ENCODE data around the gene C1orf52.

The C1orf52 gene

DNA sequence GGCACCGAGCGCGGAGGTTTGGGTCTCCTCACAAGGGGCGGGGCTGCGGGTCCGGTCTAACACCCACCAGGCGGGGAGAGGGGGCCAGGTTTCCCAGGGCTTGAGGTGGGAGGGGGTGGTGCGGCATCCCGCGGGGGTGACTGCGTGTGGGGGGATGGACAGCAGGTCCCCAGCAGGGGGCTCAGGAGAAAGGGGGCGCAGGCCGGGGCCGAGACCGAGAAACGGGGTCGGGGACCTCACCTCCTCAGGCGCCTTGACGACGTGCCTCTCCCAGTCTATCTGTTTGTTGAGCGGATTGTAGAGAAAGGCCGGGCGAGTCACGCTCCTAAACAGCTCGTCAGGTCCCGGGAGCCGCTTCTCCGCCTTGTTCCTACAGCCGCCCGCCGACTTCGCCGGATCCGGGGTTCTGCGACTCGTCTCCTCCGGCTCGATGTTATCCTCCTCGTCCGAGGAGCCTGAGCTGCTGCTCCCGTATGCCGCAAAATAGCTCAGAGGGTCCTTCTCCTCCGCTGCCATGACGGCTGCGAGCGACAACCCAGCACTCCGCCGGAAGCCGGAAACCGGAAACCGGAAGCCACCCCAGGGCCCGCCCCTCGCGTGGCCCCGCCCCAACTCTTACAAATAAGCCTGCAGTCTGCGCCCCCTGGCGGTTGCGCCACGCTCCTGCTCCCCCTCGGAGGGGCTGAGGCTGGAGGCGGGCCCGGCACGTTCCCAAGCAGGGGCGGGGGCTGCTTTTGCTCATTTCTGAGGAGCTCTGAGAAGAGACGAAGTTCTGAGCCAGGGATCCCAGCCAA is at the start of gene C1orf52:
Gene C1orf52, minus strand, starts transcription at position 545 of the 794 bp plus-strand sequence. Its CDS starts 29 bp downstream, at position 516.
- peak within 1 kb of the TSS; percentile 93 for H3K4me3 ChIP-seq (ENCODE audit: low read depth, low read length)
- TF ChIP-seq CTCF (IDR thresholded peaks at IDR 0.05; ENCODE audit: insufficient read depth, low read length, missing control alignments): peak; percentile 98
- POLR2A ChIA-PET: interaction anchor here (0.6 to 2.2 kb wide), 6 partner anchors 12 to 314 kb away, joined by 3 to 10 read pairs (median 4); partner anchors contain the start of gene BCL10
- CTCF ChIA-PET: interaction anchor here (0.6 to 20.6 kb wide), 71 partner anchors 10 to 434 kb away, joined by 3 to 675 read pairs (median 4); partner anchors contain the start of genes BCL10 and SYDE2
- DNase-seq (ENCODE audit: low read depth, low spot score): peak; percentile 62

- CTCF ChIA-PET: interaction anchor here (0.6 to 3.7 kb wide), 62 partner anchors 9 to 710 kb away, joined by 3 to 30 read pairs (median 6); partner anchors contain the start of genes BCL10 and DDAH1
- DNase-seq (ENCODE audit: low read depth, low spot score): no peak
- H3K4me3 ChIP-seq (ENCODE audit: low read depth, low read length): no peak overlapping the region
- POLR2A ChIA-PET: interaction anchor here (1.1 to 1.7 kb wide), 3 partner anchors 34 to 277 kb away, joined by 3 to 6 read pairs (median 5); no protein-coding TSS in a partner anchor
- no peak for TF ChIP-seq CTCF (IDR thresholded peaks at IDR 0.05; ENCODE audit: insufficient read depth, low read length, missing control alignments)
Measured at GRCh38 chr1:85308833-85309350, 49.4 kb upstream of the C1orf52 start.

- ChIA-PET POLR2A (interaction anchor here (1.0 to 1.7 kb wide), 4 partner anchors 35 to 299 kb away, joined by 3 to 6 read pairs (median 4); no protein-coding TSS in a partner anchor), CTCF (interaction anchor here (0.6 to 3.7 kb wide), 70 partner anchors 9 to 711 kb away, joined by 3 to 30 read pairs (median 4); partner anchors contain the start of genes BCL10 and DDAH1)
- H3K4me3 ChIP-seq (ENCODE audit: low read depth, low read length): no peak overlapping the region
- DNase-seq (ENCODE audit: low read depth, low spot score): no peak
- TF ChIP-seq CTCF (IDR thresholded peaks at IDR 0.05; ENCODE audit: insufficient read depth, low read length, missing control alignments): peak; percentile 99
Measured at GRCh38 chr1:85307987-85308832, 48.7 kb upstream of the C1orf52 start.

- ChIA-PET POLR2A (no interaction called here), CTCF (interaction anchor here (0.6 to 2.3 kb wide), 2 partner anchors 387 to 712 kb away, joined by 3 to 8 read pairs; no protein-coding TSS in a partner anchor)
Measured at GRCh38 chr1:85306236-85306635, 46.8 kb upstream of the C1orf52 start.

More at GRCh38 chr1:85306236-85306635, 46.8 kb upstream of the C1orf52 start:
- no peak for DNase-seq (ENCODE audit: low read depth, low spot score)
- no peak for TF ChIP-seq CTCF (IDR thresholded peaks at IDR 0.05; ENCODE audit: insufficient read depth, low read length, missing control alignments)
- no peak overlapping the region for H3K4me3 ChIP-seq (ENCODE audit: low read depth, low read length)

Measured in AG04449 (cell line).